Measurements from ENCODE around the gene ABR. TPM values are rescaled to one million over a fixed set of nuclear protein-coding genes. Genes with fewer than 3 reads are reported as not detected.
"Not testable (repeated sequence)": the region's sequence is repeated elsewhere in the genome, so short reads cannot be mapped to it uniquely, and the experiment has no call there.

Gene ABR
- total RNA-seq, 1 donor from 2014 or later, result 58.1 TPM

- no peak for DNase-seq
Observed at GRCh38 chr17:1120596-1121441, 59.0 kb downstream of the ABR start.

GRCh38 chr17:1119924-1120323 is 59.9 kb downstream of the ABR start:
- no peak for DNase-seq

GRCh38 chr17:1116602-1117001 is 63.2 kb downstream of the ABR start:
- DNase-seq, result no peak

GRCh38 chr17:1112875-1113274 is 66.9 kb downstream of the ABR start:
- DNase-seq, result no peak

- DNase-seq, result no peak
Observed at GRCh38 chr17:1111599-1112443, 68.0 kb downstream of the ABR start.

- DNase-seq, result no peak
Observed at GRCh38 chr17:1110862-1111598, 68.8 kb downstream of the ABR start.

GRCh38 chr17:1110541-1110861 is 69.3 kb downstream of the ABR start:
- DNase-seq, result no peak

GRCh38 chr17:1109606-1110540 is 69.9 kb downstream of the ABR start:
- no peak for DNase-seq

GRCh38 chr17:1108765-1109605 is 70.8 kb downstream of the ABR start:
- no peak for DNase-seq

- DNase-seq, result no peak
Observed at GRCh38 chr17:1108478-1108764, 71.4 kb downstream of the ABR start.

GRCh38 chr17:1107777-1108477 is 71.9 kb downstream of the ABR start:
- no peak for DNase-seq

- DNase-seq, result no peak
Observed at GRCh38 chr17:1107083-1107776, 72.6 kb downstream of the ABR start.

GRCh38 chr17:1104222-1104621 is 75.6 kb downstream of the ABR start:
- DNase-seq, result no peak

- DNase-seq, result no peak
Observed at GRCh38 chr17:1100382-1100781, 79.4 kb downstream of the ABR start.

- no peak for DNase-seq
Observed at GRCh38 chr17:1099242-1099641, 80.5 kb downstream of the ABR start.

GRCh38 chr17:1097972-1098744 is 81.6 kb downstream of the ABR start:
- not testable (repeated sequence) for DNase-seq

GRCh38 chr17:1096215-1096614 is 83.6 kb downstream of the ABR start:
- DNase-seq, result no peak

- DNase-seq, result no peak
Observed at GRCh38 chr17:1095853-1096173, 84.0 kb downstream of the ABR start.
